ENCODE data around the gene FAM117B.
A peak's percentile ranks its signal among the peaks of the same experiment; 100 is the strongest.
"Not testable (repeated sequence)": the region's sequence is repeated elsewhere in the genome, so short reads cannot be mapped to it uniquely, and the experiment has no call there.

The FAM117B gene

GRCh38 chr2:202705446-202706020 is 70.8 kb downstream of the FAM117B start:
- no peak for DNase-seq

- DNase-seq = not testable (repeated sequence)
Measured at GRCh38 chr2:202714971-202715935, 80.5 kb downstream of the FAM117B start.

DNA sequence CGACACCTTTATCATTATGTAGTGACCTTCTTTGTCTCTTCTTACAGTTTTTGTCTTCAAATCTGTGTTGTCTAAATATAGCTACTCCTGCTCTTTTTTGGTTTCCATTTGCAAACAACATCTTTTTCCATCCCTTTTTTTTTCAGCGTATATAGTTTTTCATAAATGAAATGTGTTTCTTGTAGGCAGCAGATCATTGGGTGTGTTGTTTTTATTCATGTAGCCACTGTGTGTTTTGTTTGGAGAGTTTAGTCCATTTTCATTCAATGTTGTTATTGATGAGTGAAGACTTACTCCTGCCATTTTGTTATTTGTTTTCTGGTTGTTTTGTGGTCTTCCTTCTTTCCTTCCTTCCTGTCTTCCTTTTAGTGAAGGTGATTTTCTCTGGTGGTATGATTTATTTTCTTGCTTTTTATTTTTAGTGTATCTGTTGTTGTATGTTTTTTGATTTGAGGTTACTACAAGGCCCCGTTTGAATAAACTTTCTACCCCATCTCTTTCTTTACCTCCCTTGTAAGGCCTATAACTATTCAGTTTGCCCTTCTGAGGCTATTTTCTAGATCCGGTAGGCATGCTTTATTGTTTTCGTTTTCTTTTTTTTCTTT is 81.4 kb downstream of the FAM117B start:
- no peak for DNase-seq

DNA sequence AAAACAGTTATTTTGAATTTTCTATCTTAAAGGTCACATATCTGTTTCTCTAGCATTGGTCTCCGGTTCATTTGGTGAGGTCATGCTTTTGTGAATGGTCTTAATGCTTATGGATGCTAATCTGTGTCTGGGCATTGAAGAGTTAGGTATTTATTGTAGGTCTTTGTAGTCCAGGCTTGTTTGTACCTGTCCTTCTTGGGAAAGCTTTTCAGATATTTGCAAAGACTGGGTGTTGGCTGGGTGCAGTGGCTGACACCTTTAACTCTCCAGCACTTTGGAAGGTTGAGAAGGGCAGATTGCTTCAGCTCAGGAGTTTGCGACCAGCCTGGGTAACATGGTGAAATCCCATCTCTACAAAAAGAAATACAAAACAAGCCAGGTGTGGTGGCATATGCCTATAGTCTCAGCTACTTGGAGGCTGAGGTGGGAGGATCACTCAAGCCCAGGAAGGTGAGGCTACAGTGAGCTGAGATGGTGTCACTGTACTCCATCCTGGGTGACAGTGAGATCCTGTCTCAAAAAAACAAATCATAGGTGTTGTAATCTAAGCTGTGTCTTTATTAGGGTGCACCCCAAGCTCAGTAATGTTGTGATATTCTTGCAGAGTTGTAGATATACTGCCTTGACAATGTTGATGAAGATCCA is 82.3 kb downstream of the FAM117B start:
- no peak for DNase-seq

DNA sequence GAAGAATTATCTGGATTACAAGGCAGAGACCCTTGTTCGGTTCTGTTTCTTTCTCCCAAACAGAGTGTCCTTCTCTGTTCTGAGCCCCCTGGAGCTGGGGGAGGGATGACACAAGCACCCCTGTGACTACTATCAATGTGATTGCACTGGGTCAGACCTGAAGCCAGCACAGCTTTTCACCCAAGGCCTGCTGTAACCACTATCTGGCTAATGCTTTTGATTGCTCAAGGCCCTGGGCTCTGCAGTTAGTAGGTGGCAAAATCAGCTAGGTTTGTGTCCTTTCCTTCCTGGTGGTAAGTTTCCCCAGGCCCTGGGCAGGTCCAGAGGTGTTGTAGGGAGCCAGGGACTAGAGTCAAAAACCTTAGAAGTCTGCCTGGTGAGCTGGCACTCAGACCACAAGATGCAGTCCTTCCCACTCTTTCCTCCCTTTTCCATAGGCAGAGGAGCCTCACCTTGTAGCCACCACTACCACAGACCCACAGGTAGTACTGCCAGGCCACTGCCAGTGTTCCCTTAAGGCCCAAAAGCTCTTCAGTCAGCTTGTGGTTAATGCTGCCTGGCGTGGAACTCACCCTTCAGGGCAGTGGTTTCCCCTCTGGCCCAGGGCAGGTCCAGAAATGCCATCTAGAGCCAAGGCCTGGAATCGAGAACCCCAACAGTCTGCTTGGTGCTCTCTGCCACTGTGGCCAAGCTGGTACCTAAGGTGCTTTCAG is 83.0 kb downstream of the FAM117B start:
- DNase-seq = no peak

- DNase-seq = no peak
Measured at GRCh38 chr2:202718614-202719013, 83.8 kb downstream of the FAM117B start.

- DNase-seq = no peak
Measured at GRCh38 chr2:202720226-202720625, 85.5 kb downstream of the FAM117B start.

- no peak for DNase-seq
Measured at GRCh38 chr2:202721621-202722020, 86.9 kb downstream of the FAM117B start.

- DNase-seq = no peak
Measured at GRCh38 chr2:202723746-202724145, 89.0 kb downstream of the FAM117B start.

GRCh38 chr2:202726070-202726469 is 91.3 kb downstream of the FAM117B start:
- no peak for DNase-seq

- DNase-seq = peak in 1 of 6 experiments; percentile 4
Measured at GRCh38 chr2:202736826-202737225, 102.1 kb downstream of the FAM117B start.

- no peak for DNase-seq
Measured at GRCh38 chr2:202743613-202744012, 108.8 kb downstream of the FAM117B start.

DNA sequence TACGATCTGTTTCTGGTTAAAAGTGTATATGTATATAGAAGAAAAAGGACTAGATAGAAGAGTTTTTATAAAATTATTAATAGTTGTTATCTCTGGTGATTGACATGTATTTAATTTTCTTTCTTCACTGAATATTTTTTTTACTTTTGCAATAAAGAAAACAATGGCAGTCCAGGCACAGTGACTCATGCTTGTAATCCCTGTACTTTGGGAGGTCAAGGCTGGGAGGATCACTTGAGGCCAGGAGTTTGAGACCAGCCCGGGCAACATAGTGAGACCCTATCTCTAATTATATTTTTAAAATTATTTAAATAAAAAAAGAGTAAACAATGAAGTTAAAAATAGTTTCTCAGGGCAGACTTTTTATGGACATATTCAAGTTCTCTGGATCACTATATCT is 114.7 kb downstream of the FAM117B start:
- DNase-seq = no peak

GRCh38 chr2:202750763-202751427 is 116.1 kb downstream of the FAM117B start:
- DNase-seq = peak in 2 of 6 experiments; percentile 15 to 33

DNA sequence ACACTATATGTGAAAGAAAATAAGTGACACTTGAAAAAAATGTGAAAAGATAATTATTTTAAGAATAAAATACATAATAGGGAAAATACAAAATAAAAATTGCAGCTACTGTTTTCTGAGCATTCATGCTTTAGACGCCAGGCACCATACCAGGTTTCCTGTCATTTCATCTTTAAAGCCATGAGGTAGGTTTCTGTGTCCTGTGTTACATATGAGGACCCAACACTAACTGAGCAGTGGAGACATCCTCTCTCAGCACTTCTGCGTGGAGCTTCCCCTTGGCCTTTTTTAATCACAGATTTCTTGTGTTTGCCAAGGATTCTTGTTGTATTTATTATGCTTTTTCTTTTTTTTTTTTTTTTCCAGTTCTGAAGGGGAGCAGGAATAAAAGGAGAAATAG is 117.3 kb downstream of the FAM117B start:
- DNase-seq = peak in 2 of 6 experiments; percentile 8 to 12

DNA sequence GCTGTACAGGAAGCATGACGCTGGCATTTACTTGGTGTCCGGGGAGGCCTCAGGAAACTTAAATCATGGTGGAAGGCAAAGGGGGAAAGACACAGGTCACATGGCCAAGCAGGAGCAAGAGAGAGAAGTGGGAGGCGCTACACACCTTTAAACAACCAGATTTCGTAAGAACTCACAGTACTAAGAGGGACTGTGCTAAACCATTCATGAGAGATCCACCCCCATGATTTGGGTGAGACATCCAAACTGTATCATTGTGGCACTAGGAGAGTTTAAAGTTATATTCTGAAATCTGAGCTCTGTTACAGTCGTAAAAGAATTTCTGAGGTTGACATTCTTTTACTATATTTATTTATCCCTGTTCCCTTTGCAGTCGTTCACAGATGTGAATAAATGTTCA is 120.2 kb downstream of the FAM117B start:
- no peak for DNase-seq

DNA sequence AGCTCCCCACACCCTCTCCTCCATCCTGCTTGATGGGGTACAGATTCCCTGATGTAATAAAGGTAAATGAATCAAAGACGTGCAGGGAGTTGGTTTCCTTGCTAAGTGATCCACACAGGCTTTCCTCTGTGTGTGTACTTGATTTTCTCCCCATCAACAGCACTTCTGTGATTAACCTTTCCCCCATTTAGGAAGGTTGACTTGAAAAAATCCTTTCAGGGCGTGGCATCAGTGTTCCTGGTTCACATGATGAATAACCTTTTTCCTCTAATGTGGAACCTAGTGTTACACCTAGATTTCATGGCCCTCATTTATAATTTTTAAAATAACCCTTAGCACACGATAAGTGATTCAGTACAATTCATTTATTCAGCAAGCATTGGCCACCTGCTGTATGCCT is 121.8 kb downstream of the FAM117B start:
- no peak for DNase-seq

DNA sequence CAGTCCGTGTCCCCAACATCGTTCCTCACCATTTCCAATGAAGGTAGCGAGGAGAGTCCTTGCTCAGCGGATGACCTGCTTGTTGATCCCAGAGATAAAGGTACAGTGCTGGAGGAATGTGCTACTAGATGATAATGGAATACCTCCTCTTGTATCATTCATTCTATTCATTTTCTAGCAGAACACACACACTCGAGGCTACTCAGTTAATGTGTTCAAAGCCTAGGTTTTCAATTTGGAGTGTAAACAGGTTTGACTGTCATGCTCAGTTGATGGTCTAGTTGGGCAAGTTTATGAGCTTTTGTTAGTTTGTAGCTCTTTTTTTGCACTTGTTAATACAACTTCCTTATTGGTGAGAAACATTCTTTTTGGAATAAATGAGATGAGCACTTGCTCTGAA is 122.6 kb downstream of the FAM117B start:
- DNase-seq = no peak

DNA sequence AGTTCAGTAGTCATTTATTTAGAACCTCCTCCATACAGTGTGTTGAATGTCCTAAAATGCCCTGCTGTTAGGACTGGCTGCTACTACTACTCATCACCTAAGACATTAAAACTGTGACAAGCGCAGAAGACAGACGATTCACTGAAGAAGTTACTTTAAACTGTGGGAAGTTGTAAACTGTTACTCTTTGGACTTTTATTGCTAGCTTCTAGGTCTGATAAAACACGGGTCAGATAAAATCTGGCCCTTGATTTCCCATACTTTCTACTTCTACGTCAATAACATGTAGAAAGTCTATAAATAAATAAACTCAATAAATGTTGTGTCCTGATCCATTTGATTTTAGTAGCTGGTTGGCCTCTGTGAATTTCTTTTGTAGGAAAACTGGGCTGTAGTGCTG is 123.4 kb downstream of the FAM117B start:
- DNase-seq = no peak

GRCh38 chr2:202758604-202759003 is 123.8 kb downstream of the FAM117B start:
- no peak for DNase-seq

GRCh38 chr2:202760848-202761247 is 126.1 kb downstream of the FAM117B start:
- DNase-seq = no peak

DNA sequence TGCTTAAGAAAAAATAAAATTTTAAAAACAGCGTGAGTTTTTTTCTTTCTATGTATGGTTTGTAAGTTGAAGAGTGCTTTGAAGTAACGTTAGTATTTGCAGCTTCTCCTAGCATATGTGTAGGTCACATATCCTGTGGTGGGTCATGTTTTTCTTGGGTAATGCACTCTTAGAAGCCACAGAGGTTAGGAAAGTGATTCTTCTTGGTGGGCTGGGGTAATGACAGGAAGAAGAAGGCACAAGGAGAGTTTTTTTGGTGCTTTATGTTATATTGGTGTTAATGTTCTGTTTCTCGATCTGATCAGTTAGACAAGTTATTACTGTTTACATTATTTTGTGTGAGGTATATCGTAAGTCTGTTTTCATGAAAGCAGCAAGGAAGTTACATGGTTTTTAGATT is 127.8 kb downstream of the FAM117B start:
- peak in 2 of 6 experiments; percentile 34 to 53 for DNase-seq

Data from stimulated activated naive CD4-positive, alpha-beta T cell (primary cell).